Brain microvascular endothelial cell (primary cell): ENCODE results near the gene RIBC1.

Source experiments
- DNase-seq: peaks from one replicate; pipeline ENCODE4 v3.0.0-alpha.2; 2020
- H3K27ac ChIP-seq: fragments of 250-450 bp; sonication (Bioruptor Pico); 2 replicates; pipeline ENCODE4 v1.5.1; 2020; ENCODE audit warnings: mild to moderate bottlenecking, moderate library complexity
- H3K27me3 ChIP-seq: fragments of 250-450 bp; sonication (Bioruptor Pico); replicated peaks from 2 replicates; pipeline ENCODE4 v1.5.1; 2020; ENCODE audit warnings: mild to moderate bottlenecking
- H3K36me3 ChIP-seq: fragments of 250-450 bp; sonication (Bioruptor Pico); replicated peaks from 2 replicates; pipeline ENCODE4 v1.5.1; 2020; ENCODE audit warnings: mild to moderate bottlenecking
- H3K4me3 ChIP-seq: 2 replicates; pipeline ENCODE4 v1.5.1; 2011; ENCODE audit warnings: low read depth, mild to moderate bottlenecking, control low read depth, low read length, moderate library complexity
- in situ Hi-C: cut with HindIII; loops from 2 replicates; pipeline ENCODE4 v1.10.0; 2017; ENCODE audit warnings: low sequenced_read_pairs, low pct_ligation_motif_present
- TF ChIP-seq, protein P1 (sequence below): IDR thresholded peaks from 2 replicates; pipeline ENCODE4 v1.5.1; 2011; ENCODE audit warnings: low read depth, mild to moderate bottlenecking, moderate library complexity, low read length, control low read depth, inconsistent platforms; ENCODE audit errors: missing control alignments

Gene RIBC1

DNA sequence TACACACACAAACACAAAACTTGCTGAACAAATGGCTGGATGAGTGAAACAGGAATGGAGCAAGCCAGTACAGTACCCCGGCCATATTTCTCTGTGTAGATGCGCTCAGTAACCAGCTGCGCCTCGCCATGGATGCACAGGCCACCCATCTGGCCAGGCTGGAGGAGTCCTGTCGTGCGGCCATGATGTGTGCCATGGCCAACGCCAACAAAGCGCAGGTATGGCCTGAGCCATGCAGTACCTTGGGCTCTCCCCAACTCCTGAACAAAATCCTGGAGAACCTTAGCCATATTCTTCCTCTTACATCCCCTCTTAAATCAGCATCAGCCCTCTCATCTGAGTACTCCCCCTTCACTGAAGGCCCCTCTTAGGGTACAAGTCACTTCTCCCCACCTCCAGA is 7.1 kb downstream of the RIBC1 start:
- no peak overlapping the region for H3K27ac ChIP-seq
- DNase-seq: no peak
- no peak overlapping the region for H3K4me3 ChIP-seq
- no peaks in the 10 kb centered on the region for H3K36me3 ChIP-seq
- in situ Hi-C loops: no loop called here
- no peaks in the 10 kb centered on the region for H3K27me3 ChIP-seq
- TF ChIP-seq, protein P1, sequence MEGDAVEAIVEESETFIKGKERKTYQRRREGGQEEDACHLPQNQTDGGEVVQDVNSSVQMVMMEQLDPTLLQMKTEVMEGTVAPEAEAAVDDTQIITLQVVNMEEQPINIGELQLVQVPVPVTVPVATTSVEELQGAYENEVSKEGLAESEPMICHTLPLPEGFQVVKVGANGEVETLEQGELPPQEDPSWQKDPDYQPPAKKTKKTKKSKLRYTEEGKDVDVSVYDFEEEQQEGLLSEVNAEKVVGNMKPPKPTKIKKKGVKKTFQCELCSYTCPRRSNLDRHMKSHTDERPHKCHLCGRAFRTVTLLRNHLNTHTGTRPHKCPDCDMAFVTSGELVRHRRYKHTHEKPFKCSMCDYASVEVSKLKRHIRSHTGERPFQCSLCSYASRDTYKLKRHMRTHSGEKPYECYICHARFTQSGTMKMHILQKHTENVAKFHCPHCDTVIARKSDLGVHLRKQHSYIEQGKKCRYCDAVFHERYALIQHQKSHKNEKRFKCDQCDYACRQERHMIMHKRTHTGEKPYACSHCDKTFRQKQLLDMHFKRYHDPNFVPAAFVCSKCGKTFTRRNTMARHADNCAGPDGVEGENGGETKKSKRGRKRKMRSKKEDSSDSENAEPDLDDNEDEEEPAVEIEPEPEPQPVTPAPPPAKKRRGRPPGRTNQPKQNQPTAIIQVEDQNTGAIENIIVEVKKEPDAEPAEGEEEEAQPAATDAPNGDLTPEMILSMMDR: no peak

DNA sequence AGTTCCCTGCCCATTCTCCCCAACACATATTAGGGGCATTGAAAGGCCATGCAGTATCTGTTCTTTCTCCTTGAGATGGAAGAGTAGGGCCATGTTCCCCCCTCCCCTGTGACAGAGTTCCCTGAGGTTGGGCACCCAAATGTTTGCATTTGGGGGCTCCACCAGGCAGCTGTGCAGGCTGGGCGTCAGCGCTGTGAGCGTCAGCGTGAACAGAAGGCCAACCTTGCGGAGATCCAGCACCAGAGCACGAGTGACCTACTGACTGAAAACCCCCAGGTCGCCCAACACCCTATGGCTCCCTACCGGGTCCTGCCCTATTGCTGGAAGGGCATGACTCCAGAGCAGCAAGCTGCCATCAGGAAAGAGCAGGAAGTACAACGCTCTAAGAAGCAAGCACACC is 7.6 kb downstream of the RIBC1 start:
- in situ Hi-C loops: no loop called here
- no peaks in the 10 kb centered on the region for H3K36me3 ChIP-seq

DNA sequence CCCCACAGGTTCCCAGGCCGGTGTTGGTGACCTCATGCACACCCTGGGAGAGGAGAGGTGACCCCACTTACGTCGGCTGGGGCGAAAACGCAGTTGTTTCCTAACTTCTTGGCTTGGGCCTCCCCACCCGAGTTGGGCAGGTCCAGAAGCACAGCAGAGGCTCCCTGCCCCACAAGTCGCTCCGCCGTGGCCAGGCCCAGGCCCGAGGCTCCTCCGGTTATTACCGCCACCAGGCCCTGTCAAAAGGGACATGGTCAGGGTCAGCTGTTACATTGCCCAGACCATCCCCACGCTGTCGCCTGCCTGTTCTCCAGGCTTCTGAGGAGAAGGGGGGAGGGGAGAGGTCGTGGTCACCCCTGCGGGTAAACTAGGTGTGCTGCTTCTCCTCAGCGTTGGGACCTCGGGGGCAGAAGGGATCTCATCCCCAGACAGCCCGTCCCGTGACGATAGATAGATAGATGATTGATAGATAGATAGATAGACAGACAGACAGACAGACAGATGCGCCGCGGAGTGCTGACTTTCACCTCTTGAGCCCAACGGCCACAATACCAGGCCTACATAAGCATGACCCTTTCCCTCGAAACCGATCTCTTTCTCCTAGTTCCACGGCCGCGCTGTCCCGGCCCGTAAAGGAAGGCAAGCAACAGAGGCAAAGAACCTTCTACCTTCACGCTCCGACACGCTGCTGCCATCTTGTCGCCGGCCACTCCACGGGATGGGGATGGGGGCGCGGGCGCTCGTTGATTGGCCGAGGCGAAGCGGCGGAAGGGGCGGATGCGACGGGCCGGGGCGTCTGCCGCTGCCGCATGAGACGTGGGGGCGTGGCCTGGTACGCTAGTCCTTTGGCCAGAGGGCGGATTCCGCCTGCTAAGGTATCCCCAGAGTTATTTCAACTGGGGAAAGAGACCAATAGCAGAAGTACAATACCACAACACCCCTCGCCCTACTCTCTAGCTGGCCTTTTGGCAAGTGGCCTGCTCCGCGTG is 11.3 kb downstream of the RIBC1 start, which contains the start of gene HSD17B10:
HSD17B10 (minus strand) TSS at position 720 of the 989 bp plus-strand sequence; CDS start at position 695, 25 bp downstream.
- TF ChIP-seq, protein P1: no peak
- DNase-seq: peak; percentile 72
- Histone ChIP-seq H3K36me3 (no peaks in the 10 kb centered on the region), H3K27ac (peak within 1 kb of the TSS; percentile 31), H3K4me3 (peak within 1 kb of the TSS; percentile 83), H3K27me3 (no peaks in the 10 kb centered on the region)
- in situ Hi-C loops: no loop called here

More for the DNA sequence above, 7.6 kb downstream of the RIBC1 start:
- DNase-seq: no peak
- Histone ChIP-seq H3K27me3 (no peaks in the 10 kb centered on the region), H3K27ac (no peak overlapping the region), H3K4me3 (no peak overlapping the region)
- TF ChIP-seq, protein P1: no peak

DNA sequence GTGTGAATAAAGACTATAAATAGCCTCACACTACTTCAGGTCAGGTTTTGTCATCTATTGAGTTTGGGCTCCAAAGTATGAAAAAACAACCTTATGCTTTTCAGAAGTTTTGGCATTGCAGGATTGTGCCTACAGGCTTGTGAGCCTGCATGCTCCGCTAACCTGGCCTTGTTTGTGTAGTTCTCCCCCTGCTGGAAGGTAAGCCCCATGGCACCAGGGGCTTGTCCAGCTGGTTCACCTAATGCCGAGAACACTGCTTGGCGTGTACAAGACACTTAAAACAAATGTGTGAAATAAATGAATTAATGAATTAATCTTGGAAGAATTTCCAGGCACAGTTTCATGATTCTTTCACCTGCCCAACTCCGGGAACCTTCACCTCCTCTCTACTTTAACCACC is 13.3 kb downstream of the RIBC1 start:
- in situ Hi-C loops: no loop called here
- H3K4me3 ChIP-seq: no peak overlapping the region
- peak; percentile 53 for DNase-seq
- no peak overlapping the region for H3K27ac ChIP-seq
- no peaks in the 10 kb centered on the region for H3K27me3 ChIP-seq
- TF ChIP-seq, protein P1: peak; percentile 97
- no peaks in the 10 kb centered on the region for H3K36me3 ChIP-seq

DNA sequence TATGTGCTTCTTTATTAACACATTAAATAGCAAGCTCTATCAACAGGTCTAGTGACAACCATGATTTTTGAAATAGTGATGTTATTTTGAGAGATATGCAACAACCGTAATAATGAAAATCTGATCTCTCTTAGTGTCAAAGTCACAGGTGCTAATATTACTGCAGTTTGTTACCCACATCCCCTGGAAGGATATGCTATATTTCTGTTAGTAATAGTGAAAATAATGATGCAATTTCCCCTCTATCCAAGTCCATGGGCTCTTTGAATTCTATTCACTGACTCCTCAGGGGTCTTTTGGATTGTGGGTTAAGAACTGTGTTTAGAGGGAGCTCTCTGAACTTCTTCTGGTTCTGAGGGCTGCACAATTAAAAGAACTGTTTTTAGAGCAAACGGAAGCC is 14.5 kb downstream of the RIBC1 start:
- Histone ChIP-seq H3K27ac (no peak overlapping the region), H3K4me3 (no peak overlapping the region), H3K36me3 (no peaks in the 10 kb centered on the region), H3K27me3 (no peaks in the 10 kb centered on the region)
- in situ Hi-C loops: no loop called here
- TF ChIP-seq, protein P1: no peak
- DNase-seq: no peak
